ENCODE data around the gene MACROD1. TPM values are rescaled to one million over a fixed set of nuclear protein-coding genes. Genes with fewer than 3 reads are reported as not detected.

MACROD1 gene
- total and polyA plus RNA-seq, 9 of the 15 experiments (the other 6 are each of a cell fraction or from before 2014, with no cell fraction given) = 1.1 to 60.0 (median 26.4) TPM

DNA sequence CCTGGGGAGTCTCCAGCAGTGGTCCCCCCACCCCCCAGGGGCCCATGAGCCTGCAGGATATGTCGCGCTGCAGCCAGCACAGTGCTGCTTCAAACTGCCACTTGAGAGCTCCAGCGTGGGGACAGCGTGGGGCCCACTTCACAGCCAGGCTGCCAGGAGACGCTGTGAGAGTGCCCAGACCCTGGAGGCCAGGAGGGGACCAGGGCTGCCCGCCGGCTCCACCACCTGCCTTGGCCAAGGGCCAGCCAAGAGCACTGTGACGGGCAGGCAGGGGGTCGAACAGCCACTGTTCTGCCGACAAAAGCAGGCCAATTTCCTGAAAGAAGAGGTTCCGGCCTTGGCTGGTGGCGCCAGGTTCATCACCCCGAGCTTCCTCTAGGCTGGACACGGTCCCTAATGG, 70.0 kb downstream of the MACROD1 start:
- Histone ChIP-seq H3K4me3 (no peak overlapping the region), H4K20me1 (replicated peaks; ENCODE audit: control insufficient read depth, insufficient read depth, low read length) (peaks cover 51% of the 10 kb centered on the region), H3K4me2 (ENCODE audit: insufficient read depth, low read length) (no peak overlapping the region), H3K27me3 (ENCODE audit: control insufficient read depth in 2 of 2, insufficient read depth in 2 of 2, low read length in 2 of 2) (no peaks in the 10 kb centered on the region), H3K9ac (ENCODE audit: insufficient read depth in 1 of 2, low read depth in 2 of 2, low read length in 2 of 2) (peak overlapping the region in 1 of 2 experiments; percentile 46; a peak in 1 of 4 replicates), H3K27ac (ENCODE audit: extremely low read depth, low read depth, low read length) (no peak overlapping the region), H2AFZ (ENCODE audit: low read depth, low read length) (no peak overlapping the region), H3K36me3 (ENCODE audit: control insufficient read depth, insufficient read depth, low read length) (no peaks in the 10 kb centered on the region), H3K9me3 (replicated peaks; ENCODE audit: control insufficient read depth, insufficient read depth, low read depth, low read length) (no peaks in the 10 kb centered on the region), H3K79me2 (ENCODE audit: control insufficient read depth, insufficient read depth, low read length) (no peaks in the 10 kb centered on the region), H3K4me1 (replicated peaks in 1 of 2; ENCODE audit: control insufficient read depth in 2 of 2, insufficient read depth in 2 of 2, low read length in 2 of 2) (peaks cover 13 to 48% of the 10 kb centered on the region in 2 experiments), H3K9me1 (ENCODE audit: control insufficient read depth, insufficient read depth, low read length) (peaks cover 8% of the 10 kb centered on the region)
- TF ChIP-seq TAF7 (tag; IDR thresholded peaks at IDR 0.05) = no peak
- no peak for TF ChIP-seq IFI16 (CRISPR knock-in tag; IDR thresholded peaks at IDR 0.05)
- no peak for TF ChIP-seq SMARCB1 (IDR thresholded peaks at IDR 0.05; ENCODE audit: insufficient read length, low read depth)
- no peak for TF ChIP-seq FUS (optimal IDR thresholded peaks at IDR 0.05; ENCODE audit: low read depth, low read length)
- TF ChIP-seq SNIP1 (IDR thresholded peaks at IDR 0.05; ENCODE audit: low read depth) = no peak
- TF ChIP-seq ZBTB17 (CRISPR knock-in tag; IDR thresholded peaks at IDR 0.05) = no peak
- TF ChIP-seq, protein P1, sequence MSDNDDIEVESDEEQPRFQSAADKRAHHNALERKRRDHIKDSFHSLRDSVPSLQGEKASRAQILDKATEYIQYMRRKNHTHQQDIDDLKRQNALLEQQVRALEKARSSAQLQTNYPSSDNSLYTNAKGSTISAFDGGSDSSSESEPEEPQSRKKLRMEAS (CRISPR knock-in tag; IDR thresholded peaks at IDR 0.05) = no peak
- TF ChIP-seq ZNF175 (CRISPR knock-in tag; IDR thresholded peaks at IDR 0.05; ENCODE audit: low read depth) = no peak
- TF ChIP-seq RUNX1 (IDR thresholded peaks at IDR 0.05; ENCODE audit: low read depth) = no peak
- TF ChIP-seq ZNF146 (CRISPR knock-in tag; IDR thresholded peaks at IDR 0.05; ENCODE audit: unreplicated experiment) = no peak
- TF ChIP-seq SLC30A9 (CRISPR knock-in tag; IDR thresholded peaks at IDR 0.05) = no peak
- no peak for TF ChIP-seq KAT2B (IDR thresholded peaks at IDR 0.05; ENCODE audit: low read depth, low read length)
- TF ChIP-seq FOSL1 (tag; conservative IDR thresholded peaks at IDR 0.05) = no peak
- TF ChIP-seq, protein P2, sequence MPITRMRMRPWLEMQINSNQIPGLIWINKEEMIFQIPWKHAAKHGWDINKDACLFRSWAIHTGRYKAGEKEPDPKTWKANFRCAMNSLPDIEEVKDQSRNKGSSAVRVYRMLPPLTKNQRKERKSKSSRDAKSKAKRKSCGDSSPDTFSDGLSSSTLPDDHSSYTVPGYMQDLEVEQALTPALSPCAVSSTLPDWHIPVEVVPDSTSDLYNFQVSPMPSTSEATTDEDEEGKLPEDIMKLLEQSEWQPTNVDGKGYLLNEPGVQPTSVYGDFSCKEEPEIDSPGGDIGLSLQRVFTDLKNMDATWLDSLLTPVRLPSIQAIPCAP (CRISPR knock-in tag; IDR thresholded peaks at IDR 0.05; ENCODE audit: borderline replicate concordance) = no peak
- TF ChIP-seq XRCC3 (IDR thresholded peaks at IDR 0.05) = no peak
- no peak for TF ChIP-seq SRSF9 (IDR thresholded peaks at IDR 0.05; ENCODE audit: borderline replicate concordance, low read depth, low read length)
- TF ChIP-seq, protein P3, sequence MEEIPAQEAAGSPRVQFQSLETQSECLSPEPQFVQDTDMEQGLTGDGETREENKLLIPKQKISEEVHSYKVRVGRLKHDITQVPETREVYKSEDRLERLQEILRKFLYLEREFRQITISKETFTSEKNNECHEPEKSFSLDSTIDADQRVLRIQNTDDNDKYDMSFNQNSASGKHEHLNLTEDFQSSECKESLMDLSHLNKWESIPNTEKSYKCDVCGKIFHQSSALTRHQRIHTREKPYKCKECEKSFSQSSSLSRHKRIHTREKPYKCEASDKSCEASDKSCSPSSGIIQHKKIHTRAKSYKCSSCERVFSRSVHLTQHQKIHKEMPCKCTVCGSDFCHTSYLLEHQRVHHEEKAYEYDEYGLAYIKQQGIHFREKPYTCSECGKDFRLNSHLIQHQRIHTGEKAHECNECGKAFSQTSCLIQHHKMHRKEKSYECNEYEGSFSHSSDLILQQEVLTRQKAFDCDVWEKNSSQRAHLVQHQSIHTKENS (CRISPR knock-in tag; IDR thresholded peaks at IDR 0.05) = no peak
- TF ChIP-seq, protein P4, sequence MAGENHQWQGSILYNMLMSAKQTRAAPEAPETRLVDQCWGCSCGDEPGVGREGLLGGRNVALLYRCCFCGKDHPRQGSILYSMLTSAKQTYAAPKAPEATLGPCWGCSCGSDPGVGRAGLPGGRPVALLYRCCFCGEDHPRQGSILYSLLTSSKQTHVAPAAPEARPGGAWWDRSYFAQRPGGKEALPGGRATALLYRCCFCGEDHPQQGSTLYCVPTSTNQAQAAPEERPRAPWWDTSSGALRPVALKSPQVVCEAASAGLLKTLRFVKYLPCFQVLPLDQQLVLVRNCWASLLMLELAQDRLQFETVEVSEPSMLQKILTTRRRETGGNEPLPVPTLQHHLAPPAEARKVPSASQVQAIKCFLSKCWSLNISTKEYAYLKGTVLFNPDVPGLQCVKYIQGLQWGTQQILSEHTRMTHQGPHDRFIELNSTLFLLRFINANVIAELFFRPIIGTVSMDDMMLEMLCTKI (IDR thresholded peaks at IDR 0.05; ENCODE audit: partially characterized antibody) = no peak
- TF ChIP-seq MYBL2 (IDR thresholded peaks at IDR 0.05; ENCODE audit: low read depth) = no peak
- no peak for TF ChIP-seq MYBL2 (CRISPR knock-in tag; IDR thresholded peaks at IDR 0.05; ENCODE audit: borderline replicate concordance)
- DNase-seq (ENCODE audit: extremely low read depth in 1 of 4, low spot score in 3 of 4) (no peak), FAIRE-seq (no peak), ATAC-seq (no peak)
- no TSS peak for BruUV-seq (replicated peaks)
- intact Hi-C loops (cut with micrococcal nuclease) (loop anchor here (10.0 kb wide), 1 partner anchor 91 kb away; no protein-coding TSS in a partner anchor), in situ Hi-C loops (cut with MboI) (no loop called here)
- POLR2A ChIA-PET = interaction anchor here (0.7 to 1.4 kb wide), 2 partner anchors 9 to 19 kb away, joined by 3 read pairs; no protein-coding TSS in a partner anchor
- CTCF ChIA-PET (ENCODE audit: low intra/inter-chr PET ratio) = no interaction called here
- 75% methylated on average over 11 of the region's 14 CpGs for WGBS (ENCODE audit: insufficient coverage, low coverage, missing lambda C conversion rate)
